Measurements from ENCODE around the gene DERL2.

DNA sequence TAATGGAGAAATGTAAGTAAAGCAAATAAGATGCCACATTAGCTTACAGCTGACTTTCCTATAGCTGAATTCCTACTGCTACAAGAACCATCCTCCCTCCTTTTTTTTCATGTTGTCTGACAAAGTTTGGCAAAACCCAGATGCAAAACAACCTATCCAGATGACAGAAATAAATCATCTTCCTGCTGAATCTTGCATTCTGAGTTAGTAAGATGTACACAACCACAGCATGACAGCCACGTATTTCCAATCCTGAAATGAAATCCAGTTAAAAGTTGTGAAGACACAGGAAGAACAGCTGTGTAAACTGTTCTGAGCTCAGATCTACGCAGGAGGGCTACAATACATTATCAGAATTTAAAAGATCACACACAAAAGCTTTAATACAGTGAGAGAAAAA, 12.1 kb downstream of the DERL2 start:
- TF ChIP-seq, protein P1, sequence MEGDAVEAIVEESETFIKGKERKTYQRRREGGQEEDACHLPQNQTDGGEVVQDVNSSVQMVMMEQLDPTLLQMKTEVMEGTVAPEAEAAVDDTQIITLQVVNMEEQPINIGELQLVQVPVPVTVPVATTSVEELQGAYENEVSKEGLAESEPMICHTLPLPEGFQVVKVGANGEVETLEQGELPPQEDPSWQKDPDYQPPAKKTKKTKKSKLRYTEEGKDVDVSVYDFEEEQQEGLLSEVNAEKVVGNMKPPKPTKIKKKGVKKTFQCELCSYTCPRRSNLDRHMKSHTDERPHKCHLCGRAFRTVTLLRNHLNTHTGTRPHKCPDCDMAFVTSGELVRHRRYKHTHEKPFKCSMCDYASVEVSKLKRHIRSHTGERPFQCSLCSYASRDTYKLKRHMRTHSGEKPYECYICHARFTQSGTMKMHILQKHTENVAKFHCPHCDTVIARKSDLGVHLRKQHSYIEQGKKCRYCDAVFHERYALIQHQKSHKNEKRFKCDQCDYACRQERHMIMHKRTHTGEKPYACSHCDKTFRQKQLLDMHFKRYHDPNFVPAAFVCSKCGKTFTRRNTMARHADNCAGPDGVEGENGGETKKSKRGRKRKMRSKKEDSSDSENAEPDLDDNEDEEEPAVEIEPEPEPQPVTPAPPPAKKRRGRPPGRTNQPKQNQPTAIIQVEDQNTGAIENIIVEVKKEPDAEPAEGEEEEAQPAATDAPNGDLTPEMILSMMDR (IDR thresholded peaks at IDR 0.05 in 2 of 3, conservative IDR thresholded peaks at IDR 0.05 in 1 of 3; ENCODE audit: insufficient read depth in 2 of 3, low read depth in 1 of 3, low read length in 3 of 3), result no peak
- TF ChIP-seq SREBF2 (CRISPR knock-in tag; IDR thresholded peaks at IDR 0.05) (no peak), FOXM1 (IDR thresholded peaks at IDR 0.05; ENCODE audit: low read depth) (no peak), FOXM1 (CRISPR knock-in tag; IDR thresholded peaks at IDR 0.05; ENCODE audit: low read depth) (no peak), MEF2D (tag; conservative IDR thresholded peaks at IDR 0.05; ENCODE audit: low read depth) (no peak), SIX5 (IDR thresholded peaks at IDR 0.05; ENCODE audit: borderline replicate concordance in 1 of 2, insufficient read depth in 1 of 2, low read depth in 1 of 2, low read length in 2 of 2) (no peak), TEAD1 (CRISPR knock-in tag; IDR thresholded peaks at IDR 0.05) (no peak), PRMT5 (CRISPR knock-in tag; IDR thresholded peaks at IDR 0.05) (no peak), ZNF165 (CRISPR knock-in tag; IDR thresholded peaks at IDR 0.05; ENCODE audit: borderline replicate concordance) (no peak)
- TF ChIP-seq, protein P2, sequence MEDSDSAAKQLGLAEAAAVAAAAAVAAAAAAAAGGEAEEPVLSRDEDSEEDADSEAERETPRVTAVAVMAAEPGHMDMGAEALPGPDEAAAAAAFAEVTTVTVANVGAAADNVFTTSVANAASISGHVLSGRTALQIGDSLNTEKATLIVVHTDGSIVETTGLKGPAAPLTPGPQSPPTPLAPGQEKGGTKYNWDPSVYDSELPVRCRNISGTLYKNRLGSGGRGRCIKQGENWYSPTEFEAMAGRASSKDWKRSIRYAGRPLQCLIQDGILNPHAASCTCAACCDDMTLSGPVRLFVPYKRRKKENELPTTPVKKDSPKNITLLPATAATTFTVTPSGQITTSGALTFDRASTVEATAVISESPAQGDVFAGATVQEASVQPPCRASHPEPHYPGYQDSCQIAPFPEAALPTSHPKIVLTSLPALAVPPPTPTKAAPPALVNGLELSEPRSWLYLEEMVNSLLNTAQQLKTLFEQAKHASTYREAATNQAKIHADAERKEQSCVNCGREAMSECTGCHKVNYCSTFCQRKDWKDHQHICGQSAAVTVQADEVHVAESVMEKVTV (CRISPR knock-in tag; IDR thresholded peaks at IDR 0.05), result no peak
